ENCODE data around the gene NCAPD3. TPM values are rescaled to one million over a fixed set of nuclear protein-coding genes. Genes with fewer than 3 reads are reported as not detected.
"Not testable (repeated sequence)": the region's sequence is repeated elsewhere in the genome, so short reads cannot be mapped to it uniquely, and the experiment has no call there.

The NCAPD3 gene
- total and polyA plus RNA-seq, 2 donors (not counting 1 experiment from before 2014, with no cell fraction given), result 7.4 to 11.4 TPM

DNA sequence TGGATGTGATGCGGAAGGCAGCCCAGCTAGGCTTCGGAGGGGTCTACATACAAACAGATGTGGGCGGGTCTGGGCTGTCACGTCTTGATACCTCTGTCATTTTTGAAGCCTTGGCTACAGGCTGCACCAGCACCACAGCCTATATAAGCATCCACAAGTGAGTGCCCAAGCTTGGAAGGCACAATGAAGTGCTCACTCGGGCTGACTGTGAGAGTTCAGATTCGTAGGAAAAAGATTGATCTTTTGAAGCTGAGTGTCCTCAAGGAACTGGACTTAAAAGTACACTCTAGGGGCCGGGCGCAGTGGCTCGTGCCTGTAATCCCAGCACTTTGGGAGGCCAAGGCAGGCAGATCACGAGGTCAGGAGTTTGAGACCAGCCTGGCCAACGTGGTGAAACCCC, 33.3 kb upstream of the NCAPD3 start:
- Histone ChIP-seq H3K4me2 (ENCODE audit: extremely low read depth, insufficient read depth, low read length) (no peak overlapping the region), H3K9me3 (ENCODE audit: control insufficient read depth, insufficient read depth, low read depth, low read length) (no peaks in the 10 kb centered on the region), H4K20me1 (ENCODE audit: control insufficient read depth, extremely low read depth, insufficient read depth, low read length) (no peaks in the 10 kb centered on the region), H2AFZ (ENCODE audit: low read length) (no peak overlapping the region), H3K36me3 (ENCODE audit: control insufficient read depth, insufficient read depth, low read length) (peaks cover 1% of the 10 kb centered on the region), H3K79me2 (ENCODE audit: control insufficient read depth, insufficient read depth, low read length) (peaks cover 5% of the 10 kb centered on the region), H3K27me3 (ENCODE audit: control insufficient read depth, insufficient read depth, low read length) (no peaks in the 10 kb centered on the region), H3K9ac (ENCODE audit: insufficient read depth, low read length) (no peak overlapping the region), H3K4me1 (ENCODE audit: control insufficient read depth, extremely low read depth, insufficient read depth, low read length) (peaks cover 2% of the 10 kb centered on the region), H3K27ac (ENCODE audit: insufficient read depth, low read length) (no peak overlapping the region), H3K4me3 (replicated peaks in 1 of 4; ENCODE audit: control extremely low read depth in 1 of 4, insufficient read depth in 1 of 4, low read depth in 3 of 4, low read length in 4 of 4) (no peak overlapping the region)
- no peak for DNase-seq (ENCODE audit: low read depth in 2 of 2)
- TF ChIP-seq, protein P1, sequence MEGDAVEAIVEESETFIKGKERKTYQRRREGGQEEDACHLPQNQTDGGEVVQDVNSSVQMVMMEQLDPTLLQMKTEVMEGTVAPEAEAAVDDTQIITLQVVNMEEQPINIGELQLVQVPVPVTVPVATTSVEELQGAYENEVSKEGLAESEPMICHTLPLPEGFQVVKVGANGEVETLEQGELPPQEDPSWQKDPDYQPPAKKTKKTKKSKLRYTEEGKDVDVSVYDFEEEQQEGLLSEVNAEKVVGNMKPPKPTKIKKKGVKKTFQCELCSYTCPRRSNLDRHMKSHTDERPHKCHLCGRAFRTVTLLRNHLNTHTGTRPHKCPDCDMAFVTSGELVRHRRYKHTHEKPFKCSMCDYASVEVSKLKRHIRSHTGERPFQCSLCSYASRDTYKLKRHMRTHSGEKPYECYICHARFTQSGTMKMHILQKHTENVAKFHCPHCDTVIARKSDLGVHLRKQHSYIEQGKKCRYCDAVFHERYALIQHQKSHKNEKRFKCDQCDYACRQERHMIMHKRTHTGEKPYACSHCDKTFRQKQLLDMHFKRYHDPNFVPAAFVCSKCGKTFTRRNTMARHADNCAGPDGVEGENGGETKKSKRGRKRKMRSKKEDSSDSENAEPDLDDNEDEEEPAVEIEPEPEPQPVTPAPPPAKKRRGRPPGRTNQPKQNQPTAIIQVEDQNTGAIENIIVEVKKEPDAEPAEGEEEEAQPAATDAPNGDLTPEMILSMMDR (conservative IDR thresholded peaks at IDR 0.05 in 1 of 2, IDR thresholded peaks at IDR 0.05 in 1 of 2; ENCODE audit: low read depth in 1 of 2, low read length in 2 of 2), result no peak
- no peak for TF ChIP-seq EZH2 (IDR thresholded peaks at IDR 0.05; ENCODE audit: low read length, missing control alignments)

DNA sequence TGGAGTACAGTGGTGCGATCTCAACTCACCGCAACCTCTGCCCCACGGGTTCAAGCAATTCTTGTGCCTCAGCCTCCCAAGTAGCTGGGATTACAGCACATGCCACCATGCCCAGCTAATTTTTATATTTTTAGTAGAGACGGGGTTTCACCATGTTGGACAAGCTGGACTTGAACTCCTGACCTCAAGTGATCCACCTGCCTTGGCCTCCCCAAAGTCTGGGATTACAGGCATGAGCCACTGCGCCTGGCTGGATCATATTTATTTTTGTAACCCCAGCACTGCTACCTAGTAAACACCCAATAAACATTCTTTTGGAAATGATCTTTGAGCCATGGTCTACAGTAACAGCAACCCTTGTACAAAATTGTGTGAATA, 31.4 kb upstream of the NCAPD3 start:
- H3K4me2 ChIP-seq (ENCODE audit: extremely low read depth, insufficient read depth, low read length); H2AFZ ChIP-seq (ENCODE audit: low read length); H3K27ac ChIP-seq (ENCODE audit: insufficient read depth, low read length); H3K9ac ChIP-seq (ENCODE audit: insufficient read depth, low read length); H3K36me3 ChIP-seq (ENCODE audit: control insufficient read depth, insufficient read depth, low read length); DNase-seq (ENCODE audit: low read depth in 2 of 2); H3K79me2 ChIP-seq (ENCODE audit: control insufficient read depth, insufficient read depth, low read length); H3K4me1 ChIP-seq (ENCODE audit: control insufficient read depth, extremely low read depth, insufficient read depth, low read length); H4K20me1 ChIP-seq (ENCODE audit: control insufficient read depth, extremely low read depth, insufficient read depth, low read length); H3K9me3 ChIP-seq (ENCODE audit: control insufficient read depth, insufficient read depth, low read depth, low read length); H3K27me3 ChIP-seq (ENCODE audit: control insufficient read depth, insufficient read depth, low read length); H3K4me3 ChIP-seq (replicated peaks in 1 of 4; ENCODE audit: control extremely low read depth in 1 of 4, insufficient read depth in 1 of 4, low read depth in 3 of 4, low read length in 4 of 4): not testable (repeated sequence)

DNA sequence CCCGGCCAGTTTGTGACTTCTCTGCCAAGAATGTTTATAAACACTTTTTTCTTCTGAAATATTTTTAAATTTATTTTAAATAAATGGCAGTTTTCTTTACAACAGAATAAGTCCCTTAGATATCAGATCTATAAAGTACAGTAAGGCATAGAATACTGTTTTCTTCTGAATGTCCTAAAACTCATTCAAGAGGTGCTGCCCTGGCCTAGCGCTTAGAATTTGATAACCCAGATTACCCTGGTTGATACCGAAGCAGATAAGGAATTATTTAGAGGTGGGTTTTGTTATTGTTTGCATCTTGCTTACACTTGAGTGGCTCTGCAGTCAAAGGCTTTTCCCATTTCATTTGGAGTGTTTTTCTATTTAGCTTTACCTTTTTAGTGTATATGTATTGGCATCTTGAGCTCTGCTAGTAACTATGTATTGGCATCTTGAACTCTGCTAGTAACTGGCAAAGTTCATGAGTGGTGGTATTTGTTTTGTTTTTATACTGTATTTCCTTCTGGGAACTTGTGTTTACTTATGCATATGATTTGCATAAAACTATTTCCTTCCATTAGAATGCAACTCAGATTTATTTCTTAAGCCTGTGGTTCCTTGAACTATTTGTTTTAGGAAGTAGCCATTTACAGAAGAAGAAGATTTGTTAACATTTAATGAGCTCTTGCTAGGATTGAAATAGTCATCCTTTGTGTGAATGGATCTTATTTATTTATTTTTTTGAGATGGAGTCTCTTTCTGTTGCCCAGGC, 30.8 kb upstream of the NCAPD3 start:
- Histone ChIP-seq H4K20me1 (ENCODE audit: control insufficient read depth, extremely low read depth, insufficient read depth, low read length) (no peaks in the 10 kb centered on the region), H3K36me3 (ENCODE audit: control insufficient read depth, insufficient read depth, low read length) (peaks cover 1% of the 10 kb centered on the region), H3K4me3 (replicated peaks in 1 of 4; ENCODE audit: control extremely low read depth in 1 of 4, insufficient read depth in 1 of 4, low read depth in 3 of 4, low read length in 4 of 4) (peak overlapping the region; percentile 76 to 96 (median 92)), H3K27me3 (ENCODE audit: control insufficient read depth, insufficient read depth, low read length) (no peaks in the 10 kb centered on the region), H2AFZ (ENCODE audit: low read length) (no peak overlapping the region), H3K79me2 (ENCODE audit: control insufficient read depth, insufficient read depth, low read length) (peaks cover 5% of the 10 kb centered on the region), H3K27ac (ENCODE audit: insufficient read depth, low read length) (no peak overlapping the region), H3K4me2 (ENCODE audit: extremely low read depth, insufficient read depth, low read length) (peak overlapping the region; percentile 72), H3K9ac (ENCODE audit: insufficient read depth, low read length) (no peak overlapping the region), H3K4me1 (ENCODE audit: control insufficient read depth, extremely low read depth, insufficient read depth, low read length) (peaks cover 6% of the 10 kb centered on the region), H3K9me3 (ENCODE audit: control insufficient read depth, insufficient read depth, low read depth, low read length) (no peaks in the 10 kb centered on the region)
- DNase-seq (ENCODE audit: low read depth in 2 of 2), result no peak
- TF ChIP-seq, protein P1 (conservative IDR thresholded peaks at IDR 0.05 in 1 of 2, IDR thresholded peaks at IDR 0.05 in 1 of 2; ENCODE audit: low read depth in 1 of 2, low read length in 2 of 2), result no peak
- no peak for TF ChIP-seq EZH2 (IDR thresholded peaks at IDR 0.05; ENCODE audit: low read length, missing control alignments)

Measured in fibroblast of lung (primary cell).